H1 (cell line): ENCODE measurements around the gene NHLH2. TPM values are rescaled to one million over a fixed set of nuclear protein-coding genes. Genes with fewer than 3 reads are reported as not detected.

Experiments used
- CHD7 ChIP-seq: fragments of 300-600 bp; sonication (generic); IDR thresholded peaks from 2 replicates; pipeline ENCODE4 v1.7.1; 2012; ENCODE audit warnings: low read length, moderate library complexity, mild to moderate bottlenecking, inconsistent platforms; ENCODE audit not compliant: insufficient replicate concordance
- ZNF274 ChIP-seq: IDR thresholded peaks from 2 replicates; pipeline ENCODE4 v1.7.0; 2012; ENCODE audit warnings: low read length, borderline replicate concordance; ENCODE audit errors: extremely low read depth
- polyA plus RNA-seq, 7 experiments: library from polyadenylated mRNA; depleted of rRNA in 3 of 7; stranded (reverse) in 5 of 7; unstranded in 2 of 7; fragments of >200 nt in 5 of 7; fragments of 200-250 nt in 2 of 7; gene quantifications; 1 replicate in 5 of 7; 2 replicates in 1 of 7; 4 replicates in 1 of 7; pipeline versions ENCODE4 v1.2.1 to v1.2.3, GENCODE V29; 2011 to 2013; ENCODE audit warnings: missing spikeins in 2 of 7, mixed read lengths in 2 of 7
- total RNA-seq: library from RNA; stranded (reverse); fragmentation: NEBNext Ultra II Directional; extraction: Animal tissue kit (Norgen Biotek cat#: 25700); gene quantifications from 2 replicates; pipeline ENCODE4 v1.2.1, GENCODE V29; 2021

NHLH2 gene
- total and polyA plus RNA-seq, 2 of the 8 experiments (the other 6 are each of a cell fraction or from before 2014, with no cell fraction given), result 0.92 to 1.1 TPM

GRCh38 chr1:115797486-115797885, 43.4 kb downstream of the NHLH2 start (continued):
- TF ChIP-seq CHD7 (no peak), ZNF274 (no peak)
